ENCODE measurements around the gene PIP5K1A.
"Not testable (repeated sequence)": the region's sequence is repeated elsewhere in the genome, so short reads cannot be mapped to it uniquely, and the experiment has no call there.

DNA sequence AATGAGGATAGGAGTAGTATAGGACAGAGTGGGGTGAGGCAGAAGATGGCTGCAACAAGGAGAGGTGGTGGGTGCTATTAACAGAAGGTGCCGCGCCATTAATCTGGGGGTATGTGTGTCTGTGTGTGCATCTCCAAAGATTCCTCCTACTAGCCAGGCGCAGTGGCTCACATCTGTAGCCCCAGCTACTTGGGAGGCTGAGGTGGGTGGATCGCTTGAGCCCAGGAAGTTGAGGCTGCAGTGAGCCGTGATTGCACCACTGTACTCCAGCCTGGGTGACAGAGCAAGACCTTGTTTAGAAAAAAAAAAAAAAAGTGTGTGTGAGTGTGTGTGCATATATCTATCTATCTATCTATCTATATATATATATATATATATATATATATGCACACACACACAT is 77.0 kb downstream of the PIP5K1A start:
- TF ChIP-seq, protein P1, sequence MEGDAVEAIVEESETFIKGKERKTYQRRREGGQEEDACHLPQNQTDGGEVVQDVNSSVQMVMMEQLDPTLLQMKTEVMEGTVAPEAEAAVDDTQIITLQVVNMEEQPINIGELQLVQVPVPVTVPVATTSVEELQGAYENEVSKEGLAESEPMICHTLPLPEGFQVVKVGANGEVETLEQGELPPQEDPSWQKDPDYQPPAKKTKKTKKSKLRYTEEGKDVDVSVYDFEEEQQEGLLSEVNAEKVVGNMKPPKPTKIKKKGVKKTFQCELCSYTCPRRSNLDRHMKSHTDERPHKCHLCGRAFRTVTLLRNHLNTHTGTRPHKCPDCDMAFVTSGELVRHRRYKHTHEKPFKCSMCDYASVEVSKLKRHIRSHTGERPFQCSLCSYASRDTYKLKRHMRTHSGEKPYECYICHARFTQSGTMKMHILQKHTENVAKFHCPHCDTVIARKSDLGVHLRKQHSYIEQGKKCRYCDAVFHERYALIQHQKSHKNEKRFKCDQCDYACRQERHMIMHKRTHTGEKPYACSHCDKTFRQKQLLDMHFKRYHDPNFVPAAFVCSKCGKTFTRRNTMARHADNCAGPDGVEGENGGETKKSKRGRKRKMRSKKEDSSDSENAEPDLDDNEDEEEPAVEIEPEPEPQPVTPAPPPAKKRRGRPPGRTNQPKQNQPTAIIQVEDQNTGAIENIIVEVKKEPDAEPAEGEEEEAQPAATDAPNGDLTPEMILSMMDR (conservative IDR thresholded peaks at IDR 0.05 in 1 of 2, IDR thresholded peaks at IDR 0.05 in 1 of 2; ENCODE audit: low read depth in 1 of 2, low read length in 2 of 2), result not testable (repeated sequence)
- TF ChIP-seq EZH2 (IDR thresholded peaks at IDR 0.05; ENCODE audit: low read length, missing control alignments), result not testable (repeated sequence)

All from fibroblast of lung (primary cell).